T-cell (primary cell): ENCODE data around the gene GALNTL6. TPM values are rescaled to one million over a fixed set of nuclear protein-coding genes. Genes with fewer than 3 reads are reported as not detected.

ENCODE experiments used
- ATAC-seq, 4 experiments: fragments of 200-7000 bp in 3 of 4; fragments of 150-1000 bp in 1 of 4; cut with Tn5 transposase; replicated peaks in 1 of 4; 1 replicate in 3 of 4; 2 replicates in 1 of 4; pipeline ENCODE4 v1.10.0; 2021; ENCODE audit warnings: moderate library complexity in 3 of 4, mild to moderate bottlenecking in 2 of 4, moderate number of reproducible peaks in 1 of 4
- CTCF ChIA-PET, 2 donors: fragments of 300-600 bp; sonication (Branson Sonifier 250); formaldehyde crosslinking; loops; one replicate each; lab custom pipeline; 2022; ENCODE audit warnings: antibody characterized with exemption in 2 of 2; lab: Charles Lee
- POLR2A ChIA-PET, 2 donors: fragments of 300-600 bp; sonication (Branson Sonifier 250); formaldehyde crosslinking; loops; one replicate each; lab custom pipeline; 2022; ENCODE audit warnings: antibody characterized with exemption in 2 of 2; lab: Charles Lee
- DNase-seq, 35 experiments: peaks; one replicate each; pipeline versions ENCODE4 v3.0.0 to v3.0.0-alpha.2; 2013 to 2023
- H3K27ac ChIP-seq: one replicate; pipeline ENCODE4 v1.5.1; 2013; ENCODE audit warnings: low read length
- H3K27me3 ChIP-seq, 2 experiments: replicated peaks in 1 of 2; 1 replicate in 1 of 2; 2 replicates in 1 of 2; pipeline versions ENCODE4 v1.6.1 to v1.7.0; 2013; ENCODE audit warnings: low read length in 1 of 2, mixed read lengths in 1 of 2; ENCODE audit not compliant: control insufficient read depth in 2 of 2, insufficient read depth in 2 of 2; ENCODE audit errors: extremely low read depth in 1 of 2
- H3K36me3 ChIP-seq, 2 donors: 1 replicate in 1 of 2; 2 replicates in 1 of 2; pipeline versions ENCODE4 v1.6.1 to v1.7.0; 2013; ENCODE audit warnings: low read length in 1 of 2; ENCODE audit not compliant: control insufficient read depth in 2 of 2, insufficient read depth in 1 of 2; ENCODE audit errors: extremely low read depth in 1 of 2
- H3K4me1 ChIP-seq, 2 experiments: 1 replicate in 1 of 2; 2 replicates in 1 of 2; pipeline versions ENCODE4 v1.6.1 to v1.7.0; 2013; ENCODE audit warnings: low read length in 2 of 2, mixed read lengths in 1 of 2; ENCODE audit not compliant: insufficient read depth in 2 of 2, control insufficient read depth in 1 of 2; ENCODE audit errors: extremely low read depth in 1 of 2
- H3K4me3 ChIP-seq, 2 donors: 1 replicate in 1 of 2; 2 replicates in 1 of 2; pipeline versions ENCODE4 v1.5.1 to v1.7.0; 2013; ENCODE audit warnings: mild to moderate bottlenecking in 2 of 2, low read length in 1 of 2, moderate library complexity in 1 of 2; ENCODE audit not compliant: control insufficient read depth in 1 of 2; ENCODE audit errors: extremely low read depth in 1 of 2
- H3K9me3 ChIP-seq: 2 replicates; pipeline ENCODE4 v1.7.0; 2013
- H3K27ac Mint-ChIP-seq, 2 donors: one replicate each; pipeline ENCODE4 v1.8.0; 2020 to 2021; ENCODE audit warnings: mild to moderate bottlenecking in 2 of 2, mixed read lengths in 2 of 2
- H3K27me3 Mint-ChIP-seq, 2 donors: one replicate each; pipeline ENCODE4 v1.8.0; 2021 to 2022; ENCODE audit warnings: mixed read lengths in 2 of 2
- H3K36me3 Mint-ChIP-seq: one replicate; pipeline ENCODE4 v1.8.0; 2021; ENCODE audit warnings: mixed read lengths
- H3K4me1 Mint-ChIP-seq, 3 donors: one replicate each; pipeline ENCODE4 v1.8.0; 2020 to 2022; ENCODE audit warnings: mixed read lengths in 3 of 3, mild to moderate bottlenecking in 1 of 3
- H3K4me3 Mint-ChIP-seq, 3 donors: one replicate each; pipeline ENCODE4 v1.8.0; 2020 to 2022; ENCODE audit warnings: mild to moderate bottlenecking in 3 of 3, mixed read lengths in 3 of 3, moderate library complexity in 3 of 3
- H3K9me3 Mint-ChIP-seq, 3 donors: one replicate each; pipeline ENCODE4 v1.8.0; 2020 to 2022; ENCODE audit warnings: mixed read lengths in 3 of 3
- WGBS: methylation state at CpG from one replicate; pipeline ENCODE4 v1.1.5; 2013; ENCODE audit warnings: missing lambda C conversion rate; ENCODE audit not compliant: insufficient coverage; 5-methylcytosine and 5-hydroxymethylcytosine counted together
- total RNA-seq, 35 experiments: library from RNA in 6 of 35; stranded (reverse) in 6 of 35; fragments of 120-200 nt in 1 of 35; gene quantifications; one replicate each; pipeline versions ENCODE4 v1.2.1 to v1.2.4 and lab custom pipeline; 2013 to 2026

GALNTL6 gene
- total RNA-seq, 5 donors from 2014 or later (not counting 1 experiment from before 2014, with no cell fraction given), result not detected

DNA sequence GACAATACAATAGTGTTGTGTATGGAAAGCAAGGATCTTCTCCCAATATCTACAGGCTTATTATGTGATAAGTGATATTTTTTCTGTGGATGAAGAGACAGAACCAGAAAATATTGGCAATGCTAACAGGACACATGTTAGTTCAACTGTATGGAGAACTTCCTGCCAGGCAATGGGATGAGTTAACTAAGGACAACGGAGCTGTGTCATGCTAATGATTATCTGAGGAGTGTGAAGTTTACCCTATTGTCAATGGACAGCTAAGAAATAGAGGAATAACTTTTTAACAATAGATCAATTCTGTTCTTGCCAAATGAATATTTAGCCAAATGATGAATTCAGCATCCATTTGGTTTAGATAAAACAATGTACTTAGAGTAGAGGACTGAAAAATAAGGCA lies 180.0 kb downstream of the GALNTL6 start:
- WGBS, result no CpG with 5 or more reads among the region's 1 CpG
- H3K4me3 ChIP-seq, result no peak overlapping the region
- no peaks in the 10 kb centered on the region for H3K9me3 ChIP-seq
- ChIA-PET POLR2A (no interaction called here), CTCF (no interaction called here)
- H3K4me1 Mint-ChIP-seq, result no peaks in the 10 kb centered on the region
- no peak overlapping the region for H3K27ac ChIP-seq
- no peak overlapping the region for H3K27ac Mint-ChIP-seq
- H3K27me3 Mint-ChIP-seq, result no peaks in the 10 kb centered on the region
- no peaks in the 10 kb centered on the region for H3K27me3 ChIP-seq
- no peaks in the 10 kb centered on the region for H3K36me3 Mint-ChIP-seq
- H3K36me3 ChIP-seq, result no peaks in the 10 kb centered on the region
- no peaks in the 10 kb centered on the region for H3K4me1 ChIP-seq
- H3K4me3 Mint-ChIP-seq, result no peak overlapping the region
- ATAC-seq, result no peak
- peaks cover 12 to 19% (median 15%) of the 10 kb centered on the region in 3 donors for H3K9me3 Mint-ChIP-seq
- no peak for DNase-seq

DNA sequence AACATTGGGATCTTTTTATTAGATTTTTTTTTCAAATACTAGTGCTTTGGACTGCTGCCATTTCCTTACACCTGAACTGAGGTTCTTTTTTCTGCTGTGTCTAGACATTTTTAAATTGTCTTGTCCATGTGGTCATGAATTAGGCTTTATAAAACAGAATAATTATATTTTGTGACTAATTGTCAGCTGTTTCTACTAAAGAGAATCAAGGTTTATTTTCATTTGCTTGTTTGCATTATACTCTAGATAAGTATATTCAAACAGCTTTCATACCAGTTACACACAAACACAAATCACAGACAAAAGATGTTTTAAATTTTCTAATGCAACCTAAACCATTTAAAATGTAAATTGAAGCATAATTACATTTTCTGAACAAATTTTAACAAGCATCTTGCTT lies 194.7 kb downstream of the GALNTL6 start:
- H3K27ac ChIP-seq, result no peak overlapping the region
- no peaks in the 10 kb centered on the region for H3K27me3 ChIP-seq
- DNase-seq, result no peak
- no peaks in the 10 kb centered on the region for H3K36me3 Mint-ChIP-seq
- H3K9me3 ChIP-seq, result no peaks in the 10 kb centered on the region
- no peaks in the 10 kb centered on the region for H3K27me3 Mint-ChIP-seq
- no peak overlapping the region for H3K4me3 ChIP-seq
- H3K4me1 Mint-ChIP-seq, result no peaks in the 10 kb centered on the region
- ATAC-seq, result no peak
- no peak overlapping the region for H3K27ac Mint-ChIP-seq
- no peak overlapping the region for H3K4me3 Mint-ChIP-seq
- ChIA-PET POLR2A (no interaction called here), CTCF (interaction anchor here in 1 of 2 donors (0.9 kb wide), 1 partner anchor 37 kb away, joined by 5 read pairs; no protein-coding TSS in a partner anchor)
- H3K9me3 Mint-ChIP-seq, result peaks cover 0 to 8% (median 0%) of the 10 kb centered on the region in 3 donors
- H3K36me3 ChIP-seq, result no peaks in the 10 kb centered on the region
- H3K4me1 ChIP-seq, result no peaks in the 10 kb centered on the region

DNA sequence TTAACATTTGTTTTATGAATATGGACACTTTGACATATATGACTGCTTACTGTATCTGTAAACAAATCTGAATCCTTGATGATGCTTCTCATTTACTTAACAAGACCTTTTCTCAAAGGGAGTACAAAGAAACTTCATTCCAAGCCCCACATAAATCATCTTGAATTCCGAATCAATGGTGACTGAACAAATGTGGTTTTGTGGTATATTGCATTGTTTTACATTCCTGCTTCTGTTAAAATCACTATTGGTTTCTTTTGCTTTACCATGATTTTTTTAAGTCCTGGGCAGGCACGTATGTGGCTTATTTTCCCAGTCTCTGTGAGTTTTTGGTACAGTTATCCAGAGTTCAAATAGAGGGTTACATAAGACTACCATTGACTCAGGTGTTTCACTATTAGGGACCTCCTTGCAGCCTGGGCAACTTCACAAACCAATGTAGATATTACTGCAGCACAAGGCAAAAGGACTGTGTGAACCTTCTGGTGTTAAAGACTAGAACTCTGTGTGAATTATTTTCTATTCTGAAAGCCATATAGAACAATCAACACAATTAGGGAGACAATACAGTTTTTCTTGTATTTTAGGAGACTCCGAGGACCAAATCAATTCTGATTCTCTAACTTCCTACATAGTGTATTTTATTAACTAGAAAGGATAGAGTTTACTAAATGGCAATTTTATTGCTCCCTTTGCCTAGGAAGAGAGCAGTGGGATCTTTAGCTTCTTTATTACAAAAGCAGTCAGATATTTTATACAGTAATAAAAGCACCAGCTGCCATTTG lies 196.4 kb downstream of the GALNTL6 start:
- POLR2A ChIA-PET, result no interaction called here
- no peaks in the 10 kb centered on the region for H3K27me3 ChIP-seq
- no CpG with 5 or more reads among the region's 3 CpGs for WGBS
- no peaks in the 10 kb centered on the region for H3K36me3 Mint-ChIP-seq
- no peak overlapping the region for H3K4me3 Mint-ChIP-seq
- DNase-seq, result no peak
- H3K9me3 ChIP-seq, result no peaks in the 10 kb centered on the region
- ATAC-seq, result no peak
- H3K27me3 Mint-ChIP-seq, result no peaks in the 10 kb centered on the region
- H3K9me3 Mint-ChIP-seq, result peaks cover 0 to 8% (median 4%) of the 10 kb centered on the region in 3 donors
- no peaks in the 10 kb centered on the region for H3K4me1 Mint-ChIP-seq
- H3K36me3 ChIP-seq, result no peaks in the 10 kb centered on the region
- H3K27ac ChIP-seq, result no peak overlapping the region
- H3K27ac Mint-ChIP-seq, result no peak overlapping the region
- H3K4me1 ChIP-seq, result no peaks in the 10 kb centered on the region
- H3K4me3 ChIP-seq, result no peak overlapping the region
- CTCF ChIA-PET, result no interaction called here

DNA sequence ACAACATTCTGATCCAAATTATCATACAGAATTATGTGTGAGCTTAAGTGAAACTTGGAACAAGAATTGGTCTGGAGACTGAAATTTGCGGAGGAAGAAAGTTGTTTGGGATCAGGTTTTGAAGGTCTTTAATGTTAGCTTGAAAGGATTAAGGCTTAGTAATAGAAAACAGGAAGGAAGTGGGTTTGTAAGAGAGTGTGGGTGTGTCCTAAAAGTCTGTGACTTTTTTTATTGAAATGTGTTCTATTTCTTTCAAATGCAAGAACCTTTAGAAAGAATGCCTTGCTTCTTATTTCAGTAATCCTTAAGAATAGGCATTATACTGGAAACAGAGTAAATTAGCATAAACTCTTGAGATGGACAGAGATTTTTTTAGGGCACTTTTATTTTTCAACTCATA lies 198.0 kb downstream of the GALNTL6 start:
- H3K9me3 Mint-ChIP-seq, result peaks cover 8 to 16% (median 8%) of the 10 kb centered on the region in 3 donors

DNA sequence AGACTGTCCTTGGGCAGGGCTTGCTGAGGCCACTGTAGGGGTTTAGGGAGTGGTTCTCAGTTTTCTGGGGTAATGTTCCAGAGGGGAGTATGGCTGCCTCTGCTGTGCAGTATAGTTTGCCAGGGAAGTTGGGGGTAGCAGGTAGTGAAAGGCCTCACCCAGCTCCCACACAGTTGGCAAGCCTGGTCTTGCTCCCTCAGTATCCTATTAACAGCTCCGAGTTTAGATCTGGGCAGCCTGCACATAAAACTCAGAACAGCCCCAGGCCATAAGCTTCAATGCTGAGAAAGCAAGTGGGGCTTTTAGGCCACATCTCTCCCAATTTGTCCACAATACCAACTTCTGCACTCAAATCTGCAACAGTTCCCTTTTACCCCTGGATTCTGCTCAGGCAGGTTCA lies 205.2 kb downstream of the GALNTL6 start:
- H3K9me3 ChIP-seq, result no peaks in the 10 kb centered on the region
- H3K27ac ChIP-seq, result no peak overlapping the region
- 79% methylated on average over 1 of the region's 1 CpG for WGBS
- H3K36me3 ChIP-seq, result no peaks in the 10 kb centered on the region
- Mint-ChIP-seq H3K9me3 (peaks cover 13 to 24% (median 21%) of the 10 kb centered on the region in 3 donors), H3K4me3 (no peak overlapping the region), H3K4me1 (no peaks in the 10 kb centered on the region), H3K27me3 (no peaks in the 10 kb centered on the region), H3K36me3 (no peaks in the 10 kb centered on the region), H3K27ac (no peak overlapping the region)
- DNase-seq (no peak), ATAC-seq (no peak)
- H3K27me3 ChIP-seq, result no peaks in the 10 kb centered on the region
- H3K4me3 ChIP-seq, result no peak overlapping the region
- CTCF ChIA-PET, result no interaction called here
- H3K4me1 ChIP-seq, result no peaks in the 10 kb centered on the region
- POLR2A ChIA-PET, result no interaction called here

More for the DNA sequence above, 198.0 kb downstream of the GALNTL6 start:
- no peak overlapping the region for H3K4me3 ChIP-seq
- no peaks in the 10 kb centered on the region for H3K36me3 ChIP-seq
- H3K9me3 ChIP-seq, result no peaks in the 10 kb centered on the region
- no peaks in the 10 kb centered on the region for H3K27me3 ChIP-seq
- H3K4me1 ChIP-seq, result no peaks in the 10 kb centered on the region
- no peak overlapping the region for H3K4me3 Mint-ChIP-seq
- POLR2A ChIA-PET, result no interaction called here
- H3K27ac ChIP-seq, result no peak overlapping the region
- no peaks in the 10 kb centered on the region for H3K4me1 Mint-ChIP-seq
- CTCF ChIA-PET, result no interaction called here
- no peak overlapping the region for H3K27ac Mint-ChIP-seq
- no peaks in the 10 kb centered on the region for H3K27me3 Mint-ChIP-seq
- H3K36me3 Mint-ChIP-seq, result no peaks in the 10 kb centered on the region
- ATAC-seq, result no peak
- no peak for DNase-seq
- WGBS, result 71% methylated on average over 1 of the region's 1 CpG

DNA sequence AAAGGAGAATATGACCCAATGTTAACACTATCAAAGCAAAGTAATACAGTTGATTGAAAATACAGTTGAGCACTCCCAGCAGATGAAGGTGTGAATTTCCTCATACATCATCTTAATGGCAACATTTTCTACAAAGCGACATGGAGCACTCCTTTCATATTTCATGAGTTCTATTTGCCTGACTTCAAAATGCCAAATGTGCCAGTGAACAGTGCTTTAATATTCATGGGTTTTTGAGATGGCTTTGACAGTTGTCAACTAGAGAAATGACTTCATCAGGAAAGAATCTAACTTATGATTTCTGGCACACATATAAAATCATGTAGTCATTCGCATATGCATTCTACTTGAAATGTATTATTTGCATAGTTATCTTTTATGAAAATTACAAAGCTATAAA lies 222.4 kb downstream of the GALNTL6 start:
- DNase-seq, result no peak
- no peaks in the 10 kb centered on the region for H3K4me1 Mint-ChIP-seq
- peaks cover 0 to 10% (median 0%) of the 10 kb centered on the region in 3 donors for H3K9me3 Mint-ChIP-seq
- H3K9me3 ChIP-seq, result no peaks in the 10 kb centered on the region
- ATAC-seq, result no peak
- no peak overlapping the region for H3K4me3 Mint-ChIP-seq
- H3K36me3 Mint-ChIP-seq, result no peaks in the 10 kb centered on the region
- H3K4me1 ChIP-seq, result no peaks in the 10 kb centered on the region
- H3K36me3 ChIP-seq, result no peaks in the 10 kb centered on the region
- ChIA-PET POLR2A (no interaction called here), CTCF (no interaction called here)
- no peak overlapping the region for H3K4me3 ChIP-seq
- H3K27ac Mint-ChIP-seq, result no peak overlapping the region
- no peaks in the 10 kb centered on the region for H3K27me3 ChIP-seq
- no CpG with 5 or more reads among the region's 2 CpGs for WGBS
- no peak overlapping the region for H3K27ac ChIP-seq
- H3K27me3 Mint-ChIP-seq, result no peaks in the 10 kb centered on the region
